GM19238 (cell line): ENCODE data around the gene PGAP1.

ENCODE experiments used
- DNase-seq: peaks from one replicate; pipeline ENCODE4 v3.0.0; 2011; ENCODE audit warnings: low spot score; ENCODE audit not compliant: insufficient read length

Gene PGAP1

DNA sequence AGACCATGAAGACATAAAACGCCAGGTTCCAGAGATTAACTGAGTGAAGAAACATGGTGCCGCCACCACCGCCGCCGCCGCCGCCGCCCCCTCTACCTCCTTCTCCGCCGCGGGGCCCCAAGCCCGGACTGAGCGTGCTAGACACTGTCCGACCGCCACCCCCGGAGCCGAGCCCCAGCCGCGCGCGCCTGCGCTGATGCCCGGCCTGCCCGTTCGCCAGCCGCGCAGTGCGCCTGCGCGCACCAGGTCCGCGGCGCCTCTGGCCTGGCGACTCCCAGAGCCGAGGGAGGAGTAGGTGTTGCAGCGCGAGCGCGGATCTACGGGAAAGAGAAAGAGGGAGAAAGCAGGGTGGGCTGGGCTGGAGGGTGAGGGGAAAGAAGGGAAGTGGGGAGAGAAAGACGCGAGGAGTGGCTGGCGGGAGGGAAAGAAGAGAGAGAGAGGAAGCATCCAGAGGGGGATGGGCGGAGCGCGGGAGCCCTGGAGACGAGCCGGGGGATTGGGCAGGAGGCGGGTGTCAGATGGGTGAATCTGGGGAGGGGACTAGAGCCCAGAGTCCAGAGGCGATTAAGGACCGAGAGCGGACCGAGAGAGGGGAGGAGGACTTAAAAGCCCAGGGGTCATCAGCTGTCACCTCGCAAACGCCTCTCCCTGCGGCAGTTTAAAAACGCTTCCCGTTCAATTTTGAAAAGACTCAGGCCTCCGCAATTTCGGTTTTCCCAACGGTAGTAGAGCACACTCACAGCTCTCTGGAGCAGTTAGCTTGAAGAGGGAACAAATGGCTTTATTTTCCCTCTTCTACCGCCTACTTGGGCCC, at the start of gene PGAP1:
Gene PGAP1, minus strand, starts transcription at position 146 of the 814 bp plus-strand sequence. Its CDS starts 91 bp downstream, at position 55.
- DNase-seq, result peak; percentile 78

- DNase-seq, result no peak
These were observed 48.5 kb upstream of the PGAP1 start for GRCh38 chr2:196974970-196975369.

GRCh38 chr2:196971574-196972279, 45.2 kb upstream of the PGAP1 start:
- DNase-seq, result no peak

GRCh38 chr2:196970099-196970498, 43.6 kb upstream of the PGAP1 start:
- no peak for DNase-seq

DNA sequence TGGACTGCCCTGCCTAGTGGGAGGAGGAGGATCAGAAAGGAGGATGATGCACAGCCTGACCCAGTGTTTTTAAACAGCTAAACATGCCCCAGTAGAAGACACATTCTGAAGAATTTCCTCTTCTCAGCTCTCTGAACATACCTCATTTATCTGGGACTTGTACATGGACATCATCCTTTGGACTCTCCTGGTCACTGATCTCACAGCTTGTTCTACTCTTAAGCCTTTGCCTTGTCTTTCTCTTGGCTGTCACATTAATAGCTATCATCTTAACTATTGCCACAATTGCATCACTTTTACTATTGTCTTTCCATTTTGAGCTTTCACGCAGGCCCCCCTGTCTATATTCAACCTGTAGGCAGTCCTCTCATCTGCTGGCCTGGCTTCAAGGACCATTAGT, 42.0 kb upstream of the PGAP1 start:
- no peak for DNase-seq

DNA sequence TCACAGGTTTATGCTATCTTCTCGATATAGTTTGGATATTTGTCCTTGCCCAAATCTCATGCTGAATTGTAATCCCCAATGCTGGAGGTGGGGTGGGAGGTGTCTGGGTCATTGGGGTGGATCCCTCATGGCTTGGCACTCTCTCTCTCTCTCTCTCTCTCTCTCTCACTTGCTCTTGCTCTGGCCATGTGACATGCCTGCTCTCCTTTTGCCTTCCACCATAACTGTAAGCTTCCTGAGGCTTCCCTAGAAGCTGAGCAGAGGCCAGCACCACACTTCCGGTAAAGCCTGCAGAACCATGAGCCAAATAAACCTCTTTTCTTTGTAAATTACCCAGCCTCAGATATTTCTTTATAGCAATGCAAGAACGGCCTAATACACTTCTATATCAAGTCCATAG, 41.3 kb upstream of the PGAP1 start:
- no peak for DNase-seq

DNA sequence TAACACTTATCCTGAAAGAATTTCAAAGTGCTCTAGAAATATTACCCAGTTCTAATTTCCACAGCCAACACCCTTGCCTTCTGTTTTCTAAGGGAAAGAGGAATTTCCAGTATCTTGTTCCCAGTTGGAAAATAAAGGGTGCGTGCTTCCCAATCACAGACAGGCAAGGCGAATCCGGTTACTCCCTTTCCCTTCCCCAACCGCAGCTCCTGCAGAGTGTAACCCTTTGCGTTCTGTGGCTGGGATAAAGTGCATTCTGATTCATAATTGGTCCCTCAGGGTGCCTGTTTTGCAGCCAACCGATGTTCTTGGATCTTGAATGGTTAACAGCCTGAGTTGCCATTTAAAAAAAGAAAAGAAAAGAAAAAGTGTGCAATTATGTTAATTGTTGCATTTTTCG, 40.6 kb upstream of the PGAP1 start:
- DNase-seq, result no peak

GRCh38 chr2:196966061-196966460, 39.6 kb upstream of the PGAP1 start:
- DNase-seq, result no peak

DNA sequence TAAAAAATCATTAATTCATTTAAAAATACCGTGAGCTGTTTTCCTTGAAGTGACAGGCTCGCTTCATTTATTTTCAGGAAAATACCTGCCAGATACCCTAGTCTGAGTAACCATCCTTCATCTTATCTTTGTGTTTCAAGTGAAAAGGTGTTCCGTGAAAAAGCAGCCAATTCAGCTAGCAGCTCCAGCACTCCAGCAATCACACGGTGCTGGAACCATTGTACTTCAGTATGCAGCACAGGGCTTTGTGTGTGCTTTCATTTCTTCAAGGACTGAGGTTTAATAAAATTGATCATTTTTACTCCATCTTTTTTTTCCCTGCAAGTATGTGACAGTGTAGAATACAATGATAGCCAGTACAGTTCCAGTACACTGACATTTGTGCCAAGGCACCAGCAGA, 39.1 kb upstream of the PGAP1 start:
- DNase-seq, result no peak

DNA sequence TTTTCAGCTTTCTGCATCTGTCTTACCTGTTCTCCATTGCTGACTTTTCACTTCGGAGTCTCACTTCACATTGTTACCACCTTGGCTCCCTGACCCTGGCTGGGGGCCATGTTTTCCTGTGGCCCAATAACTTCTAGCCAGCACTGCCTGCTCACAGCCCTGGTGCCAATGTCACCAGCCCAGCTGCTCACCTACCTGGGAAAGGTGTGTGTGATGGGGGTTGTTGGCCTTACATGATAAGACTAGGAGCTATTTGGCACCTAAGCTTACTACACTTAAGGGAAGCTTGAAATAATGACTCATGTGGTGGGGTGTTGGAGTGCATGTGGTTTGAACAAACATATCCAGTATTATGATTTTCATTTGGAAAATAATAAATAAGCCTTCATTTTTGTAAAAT, 37.5 kb upstream of the PGAP1 start:
- no peak for DNase-seq

- DNase-seq, result no peak
These were observed 36.5 kb upstream of the PGAP1 start for GRCh38 chr2:196963043-196963442.

- no peak for DNase-seq
These were observed 35.8 kb upstream of the PGAP1 start for GRCh38 chr2:196962325-196962724.

DNA sequence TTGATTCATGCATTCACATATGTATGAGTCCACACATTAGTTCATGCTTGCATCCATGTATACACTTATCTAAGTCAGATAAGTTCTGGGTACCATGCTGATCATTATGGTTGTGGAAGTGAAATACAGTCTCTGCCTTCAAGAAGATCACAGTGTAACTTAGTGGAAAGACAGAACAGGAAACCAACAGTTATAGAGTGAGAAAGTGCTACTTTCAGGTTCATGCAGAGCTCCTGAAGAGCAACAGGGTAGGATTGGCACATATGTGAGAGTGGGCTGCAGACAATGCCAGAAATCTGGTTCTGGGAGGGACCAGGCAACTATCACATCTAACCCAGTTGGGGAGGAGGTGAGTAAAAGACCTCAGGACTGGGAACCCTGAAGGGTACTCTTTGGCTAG, 35.4 kb upstream of the PGAP1 start:
- no peak for DNase-seq

DNA sequence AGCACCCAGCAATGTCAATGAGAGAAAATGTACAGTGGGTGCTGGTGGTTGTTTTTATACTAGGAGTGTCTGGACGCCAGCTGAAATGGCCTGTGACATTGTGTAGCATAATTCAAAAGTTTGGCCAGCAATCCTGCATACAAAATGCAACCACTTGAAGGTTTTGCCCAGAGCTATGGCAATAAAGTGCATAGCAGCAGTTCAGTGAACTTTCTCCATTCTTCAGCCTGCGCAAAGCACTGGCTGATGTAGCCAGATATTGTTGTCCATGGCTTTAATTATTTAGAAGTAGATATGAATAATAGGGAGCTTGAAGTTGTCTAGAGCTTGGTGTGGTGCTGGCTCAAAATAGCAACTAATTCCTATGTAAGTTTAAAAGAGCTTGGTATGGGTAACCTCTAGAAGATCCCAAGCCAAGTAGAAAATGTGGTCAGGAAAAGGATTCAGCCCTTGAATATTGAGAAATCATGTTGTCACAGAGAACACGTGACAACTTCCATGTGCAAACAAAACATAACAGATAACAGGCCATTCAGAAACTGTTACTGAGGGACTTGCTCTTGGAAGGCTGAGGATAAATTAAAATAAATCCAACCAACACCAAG, 33.3 kb upstream of the PGAP1 start:
- DNase-seq, result no peak

DNA sequence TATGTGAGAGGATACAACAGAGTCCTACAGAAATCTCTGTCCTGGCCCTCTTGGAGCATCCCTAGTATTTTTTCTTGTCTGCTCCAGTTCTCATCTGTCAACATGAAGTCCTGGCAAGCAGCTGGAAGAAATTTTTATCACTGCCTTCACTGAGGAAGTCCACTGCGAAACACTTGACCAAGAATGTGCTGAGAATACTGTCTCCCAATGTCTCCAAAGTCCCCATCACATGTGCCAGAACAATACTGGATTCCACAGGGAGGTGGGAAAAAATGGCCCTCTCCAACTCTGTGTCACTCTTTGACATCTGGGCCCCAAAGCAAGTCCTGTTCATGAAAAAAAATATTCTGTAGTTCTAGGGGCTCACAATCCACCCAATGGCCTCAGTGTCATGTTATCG, 32.8 kb upstream of the PGAP1 start:
- DNase-seq, result no peak

- DNase-seq, result no peak
These were observed 31.5 kb upstream of the PGAP1 start for GRCh38 chr2:196957881-196958525.

GRCh38 chr2:196957442-196957841, 30.9 kb upstream of the PGAP1 start:
- DNase-seq, result no peak

- no peak for DNase-seq
These were observed 29.6 kb upstream of the PGAP1 start for GRCh38 chr2:196956069-196956468.

GRCh38 chr2:196955036-196955435, 28.5 kb upstream of the PGAP1 start:
- no peak for DNase-seq

- no peak for DNase-seq
These were observed 27.5 kb upstream of the PGAP1 start for GRCh38 chr2:196954001-196954400.

GRCh38 chr2:196952936-196953335, 26.4 kb upstream of the PGAP1 start:
- DNase-seq, result no peak

GRCh38 chr2:196951973-196952372, 25.5 kb upstream of the PGAP1 start:
- no peak for DNase-seq
